Right cardiac atrium (tissue), 5 donors: Measurements from ENCODE around the gene FAM219B. TPM values are rescaled to one million over a fixed set of nuclear protein-coding genes. Genes with fewer than 3 reads are reported as not detected.
"Not testable (repeated sequence)": the region's sequence is repeated elsewhere in the genome, so short reads cannot be mapped to it uniquely, and the experiment has no call there.

Experiments
- ATAC-seq, 2 donors: fragments of 200-7000 bp; cut with Tn5 transposase; one replicate each; pipeline versions ENCODE4 v1.8.0 to v1.9.1; 2020; ENCODE audit warnings: moderate library complexity in 2 of 2, mild to moderate bottlenecking in 1 of 2
- DNase-seq, 3 donors: peaks; one replicate each; pipeline ENCODE4 v3.0.0-alpha.2; 2020
- H3K27ac ChIP-seq: one replicate; pipeline ENCODE4 v1.5.1; 2013; ENCODE audit warnings: mild to moderate bottlenecking, low read length, control low read depth, moderate library complexity
- H3K27me3 ChIP-seq: one replicate; pipeline ENCODE4 v1.6.1; 2013; ENCODE audit not compliant: control insufficient read depth, insufficient read depth
- H3K4me1 ChIP-seq: one replicate; pipeline ENCODE4 v1.6.1; 2013; ENCODE audit warnings: low read length; ENCODE audit not compliant: control insufficient read depth, insufficient read depth
- H3K4me3 ChIP-seq: one replicate; pipeline ENCODE4 v1.5.1; 2013; ENCODE audit warnings: low read length, control low read depth
- H3K9me3 ChIP-seq: one replicate; pipeline ENCODE4 v1.6.1; 2013; ENCODE audit warnings: low read length; ENCODE audit not compliant: control insufficient read depth
- WGBS: extraction: QIAGEN DNeasy Blood & Tissue Kit; methylation state at CpG from one replicate; pipeline ENCODE4 v1.1.7; 2013; 5-methylcytosine and 5-hydroxymethylcytosine counted together
- intact Hi-C, 4 donors: fragments of 100-400 bp; cut with DNase I; formaldehyde crosslinking; loops; one replicate each; pipeline versions ENCODE4 v1.11.0 to v1.14.0; 2022 to 2023
- polyA plus RNA-seq: library from polyadenylated mRNA; stranded (reverse); fragments of 200-250 nt; gene quantifications from one replicate; pipeline ENCODE4 v1.2.3, GENCODE V29; 2013
- total RNA-seq, 4 donors: library from RNA; stranded (reverse); fragmentation: NEBNext Ultra II Directional; extraction: Animal tissue kit (Norgen Biotek cat#: 25700); gene quantifications; one replicate each; pipeline ENCODE4 v1.2.1, GENCODE V29; 2021
- donor health status: healthy with polysubstance abuse.
- donor health status: DM: no; HTN: yes; CAD: no.
- donor health status: DM: no; HTN: no; CAD: no.
- donor health status: DM: no; HTN: yes; CAD: no; lungs with severe emphysema.
- donor health status: DM: yes; HTN: yes; CAD: no.

Gene FAM219B
- total and polyA plus RNA-seq, 5 donors = 44.9 to 128 (median 118) TPM

DNA sequence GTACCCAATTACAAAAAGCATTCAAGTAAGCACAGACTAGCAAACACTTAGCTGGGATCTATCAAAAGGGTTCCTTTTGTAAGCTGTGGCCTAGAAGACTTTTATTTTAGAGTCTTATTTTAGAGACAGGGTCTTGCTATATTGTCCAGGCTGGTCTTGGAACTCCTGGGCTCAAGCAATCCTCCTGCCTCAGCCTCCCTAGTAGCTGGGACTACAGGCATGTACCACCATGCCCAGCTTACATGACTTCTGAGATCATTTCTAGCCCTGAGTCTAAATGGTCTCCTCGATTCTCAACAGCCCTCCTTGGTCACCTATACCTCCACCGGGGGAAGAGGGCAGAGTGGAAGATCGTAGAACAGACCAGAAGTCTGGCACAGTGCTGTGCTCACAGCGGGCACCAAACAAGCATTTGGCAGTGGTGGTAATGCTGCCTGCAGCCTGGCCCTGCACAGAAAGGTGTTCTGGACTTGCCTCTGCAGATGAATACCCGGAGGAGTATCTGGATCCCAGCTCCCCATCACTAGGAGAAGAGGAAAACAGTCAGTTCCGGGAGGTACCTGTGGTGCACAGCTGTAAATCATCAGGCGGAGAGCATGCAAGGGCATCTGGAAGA lies 2.4 kb downstream of the FAM219B start:
- no peak for DNase-seq
- 91% methylated on average over 7 of the region's 7 CpGs for WGBS
- no peak for ATAC-seq
- Histone ChIP-seq H3K27ac (no peak overlapping the region), H3K9me3 (no peaks in the 10 kb centered on the region), H3K4me1 (peaks cover 19% of the 10 kb centered on the region), H3K4me3 (no peak overlapping the region), H3K27me3 (no peaks in the 10 kb centered on the region)
- intact Hi-C loops = no loop called here

- H3K4me1 ChIP-seq = peaks cover 19% of the 10 kb centered on the region
- H3K9me3 ChIP-seq = no peaks in the 10 kb centered on the region
- no peak for DNase-seq
- no peak overlapping the region for H3K27ac ChIP-seq
- H3K4me3 ChIP-seq = no peak overlapping the region
- H3K27me3 ChIP-seq = no peaks in the 10 kb centered on the region
- WGBS = 93% methylated on average over 1 of the region's 1 CpG
- no peak for ATAC-seq
- intact Hi-C loops = no loop called here
Observed at GRCh38 chr15:74903676-74904075, 3.0 kb downstream of the FAM219B start.

DNA sequence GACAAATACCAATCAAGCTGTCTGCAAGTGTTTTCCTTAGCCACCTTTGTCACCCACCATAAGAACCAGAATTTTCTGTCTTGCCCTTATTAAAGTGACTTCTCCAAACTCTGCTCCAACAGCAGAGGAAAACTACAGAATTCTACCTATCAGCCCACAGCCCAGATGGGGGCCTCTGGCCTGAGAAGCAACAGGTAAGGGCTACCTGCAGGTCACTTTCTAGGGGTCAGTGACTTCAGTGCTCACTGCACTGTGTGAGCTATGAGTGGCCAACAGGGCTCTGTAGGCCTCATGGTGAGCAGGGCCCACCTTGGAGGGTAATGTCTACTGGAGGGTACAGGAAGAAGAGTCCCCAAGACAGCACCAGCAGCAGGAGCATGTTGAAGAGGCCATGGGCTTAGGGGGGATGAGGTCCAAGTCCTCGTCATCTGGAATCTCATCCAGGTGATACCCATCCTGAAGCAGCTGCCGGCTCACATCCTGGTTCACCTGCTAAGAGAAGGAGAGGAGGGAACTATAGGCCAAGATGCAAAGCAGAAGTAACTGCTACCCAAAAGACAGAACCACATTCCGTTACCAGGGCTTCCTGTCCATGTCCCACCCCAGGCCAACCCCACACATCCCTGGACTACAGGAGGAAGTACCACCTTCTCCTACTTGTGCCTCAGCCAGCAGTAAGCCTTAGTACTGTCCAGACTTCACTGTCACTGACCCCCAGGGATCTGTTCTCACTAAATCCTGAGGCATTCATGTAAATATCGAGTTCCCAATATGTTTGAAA lies 4.2 kb downstream of the FAM219B start:
- peaks cover 19% of the 10 kb centered on the region for H3K4me1 ChIP-seq
- ATAC-seq (no peak), DNase-seq (no peak)
- no peaks in the 10 kb centered on the region for H3K27me3 ChIP-seq
- no peak overlapping the region for H3K27ac ChIP-seq
- no peak overlapping the region for H3K4me3 ChIP-seq
- intact Hi-C loops = no loop called here
- WGBS = 82% methylated on average over 4 of the region's 4 CpGs
- H3K9me3 ChIP-seq = no peaks in the 10 kb centered on the region

- intact Hi-C loops = no loop called here
- Histone ChIP-seq H3K9me3 (no peaks in the 10 kb centered on the region), H3K4me3 (no peak overlapping the region), H3K4me1 (peaks cover 17% of the 10 kb centered on the region), H3K27me3 (no peaks in the 10 kb centered on the region), H3K27ac (peak overlapping the region; percentile 8)
- peak in 2 of 3 donors; percentile 32 to 74 for DNase-seq
- WGBS = 18% methylated on average over 5 of the region's 5 CpGs
- ATAC-seq = peak in 1 of 2 donors; percentile 9
Observed at GRCh38 chr15:74901612-74902063, 5.0 kb downstream of the FAM219B start.

- WGBS = 62% methylated on average over 6 of the region's 6 CpGs
- DNase-seq (peak in 1 of 3 donors; percentile 55), ATAC-seq (peak; percentile 27 to 47)
- intact Hi-C loops = loop anchor here in 1 of 4 donors (10.0 kb wide), 1 partner anchor 52 kb away; the partner anchor contains the start of gene ULK3
- Histone ChIP-seq H3K27me3 (no peaks in the 10 kb centered on the region), H3K4me1 (peaks cover 3% of the 10 kb centered on the region), H3K9me3 (no peaks in the 10 kb centered on the region), H3K27ac (no peak overlapping the region), H3K4me3 (no peak overlapping the region)
Observed at GRCh38 chr15:74897300-74897701, 9.3 kb downstream of the FAM219B start.

- Histone ChIP-seq H3K27ac (no peak overlapping the region), H3K27me3 (no peaks in the 10 kb centered on the region), H3K9me3 (no peaks in the 10 kb centered on the region), H3K4me3 (no peak overlapping the region), H3K4me1 (peaks cover under 1% of the 10 kb centered on the region)
- DNase-seq (no peak), ATAC-seq (no peak)
- 90% methylated on average over 3 of the region's 3 CpGs for WGBS
- intact Hi-C loops = loop anchor here in 1 of 4 donors (10.0 kb wide), 1 partner anchor 52 kb away; the partner anchor contains the start of gene ULK3
Observed at GRCh38 chr15:74896316-74896715, 10.3 kb downstream of the FAM219B start.

GRCh38 chr15:74895830-74896229 lies 10.8 kb downstream of the FAM219B start:
- ATAC-seq (no peak), DNase-seq (no peak)
- WGBS = 95% methylated on average over 6 of the region's 6 CpGs
- peaks cover 3% of the 10 kb centered on the region for H3K4me1 ChIP-seq
- H3K27me3 ChIP-seq = no peaks in the 10 kb centered on the region
- H3K27ac ChIP-seq = no peak overlapping the region
- intact Hi-C loops = loop anchor here in 1 of 4 donors (10.0 kb wide), 1 partner anchor 51 kb away; the partner anchor contains the start of gene ULK3
- H3K9me3 ChIP-seq = no peaks in the 10 kb centered on the region
- H3K4me3 ChIP-seq = no peak overlapping the region

DNA sequence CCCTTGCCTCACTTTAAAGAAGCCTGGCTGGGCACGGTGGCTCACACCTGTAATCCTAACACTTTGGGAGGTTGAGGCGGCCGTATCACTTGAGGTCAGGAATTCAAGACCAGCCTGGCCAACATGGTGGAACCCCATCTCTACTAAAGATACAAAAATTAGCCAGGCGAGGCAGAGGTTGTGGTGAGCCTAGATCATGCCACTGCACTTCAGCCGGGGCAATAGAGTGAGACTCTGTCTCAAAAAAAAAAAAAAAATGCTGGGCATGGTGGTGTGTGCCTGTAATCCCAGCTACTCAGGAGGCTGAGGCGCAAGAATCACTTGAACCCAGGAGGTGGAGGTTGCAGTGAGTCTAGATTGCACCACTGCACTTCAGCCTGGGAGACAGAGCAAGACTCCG lies 12.3 kb downstream of the FAM219B start:
- not testable (repeated sequence) for H3K4me1 ChIP-seq, DNase-seq, H3K27me3 ChIP-seq, ATAC-seq, H3K9me3 ChIP-seq, H3K27ac ChIP-seq, H3K4me3 ChIP-seq
- intact Hi-C loops = loop anchor here in 1 of 4 donors (10.0 kb wide), 1 partner anchor 50 kb away; the partner anchor contains the start of gene ULK3
- WGBS = 96% methylated on average over 7 of the region's 7 CpGs

GRCh38 chr15:74893627-74894026 lies 13.0 kb downstream of the FAM219B start:
- H3K27ac ChIP-seq = no peak overlapping the region
- ATAC-seq (no peak), DNase-seq (no peak)
- H3K4me1 ChIP-seq = peaks cover 11% of the 10 kb centered on the region
- H3K9me3 ChIP-seq = no peaks in the 10 kb centered on the region
- no peaks in the 10 kb centered on the region for H3K27me3 ChIP-seq
- WGBS = 80% methylated on average over 3 of the region's 3 CpGs
- intact Hi-C loops = loop anchor here in 1 of 4 donors (10.0 kb wide), 1 partner anchor 49 kb away; the partner anchor contains the start of gene ULK3
- H3K4me3 ChIP-seq = no peak overlapping the region

GRCh38 chr15:74892931-74893330 lies 13.7 kb downstream of the FAM219B start:
- Histone ChIP-seq H3K4me3 (no peak overlapping the region), H3K4me1 (peaks cover 11% of the 10 kb centered on the region), H3K27me3 (no peaks in the 10 kb centered on the region), H3K27ac (no peak overlapping the region), H3K9me3 (no peaks in the 10 kb centered on the region)
- intact Hi-C loops = loop anchor here in 1 of 4 donors (10.0 kb wide), 1 partner anchor 48 kb away; the partner anchor contains the start of gene ULK3
- DNase-seq (no peak), ATAC-seq (no peak)
- 93% methylated on average over 2 of the region's 2 CpGs for WGBS

- Histone ChIP-seq H3K4me3 (no peak overlapping the region), H3K9me3 (no peaks in the 10 kb centered on the region), H3K27me3 (no peaks in the 10 kb centered on the region), H3K4me1 (peaks cover 11% of the 10 kb centered on the region), H3K27ac (no peak overlapping the region)
- 88% methylated on average over 3 of the region's 3 CpGs for WGBS
- DNase-seq (no peak), ATAC-seq (no peak)
- intact Hi-C loops = loop anchor here in 1 of 4 donors (10.0 kb wide), 1 partner anchor 48 kb away; the partner anchor contains the start of gene ULK3
Observed at GRCh38 chr15:74892313-74892712, 14.3 kb downstream of the FAM219B start.
